Skin epidermis (tissue), 12 donors: ENCODE measurements around the gene NTRK1.
A peak's percentile ranks its signal among the peaks of the same experiment; 100 is the strongest.

ENCODE experiments used
- H3K27ac ChIP-seq, 21 experiments: fragments of 200-600 bp; sonication (generic) in 11 of 21; one replicate each; pipeline ENCODE4 v1.5.0; 2020; ENCODE audit warnings: mild to moderate bottlenecking in 3 of 21, inconsistent platforms in 2 of 21, moderate library complexity in 2 of 21
- H3K4me3 ChIP-seq, 7 experiments: fragments of 200-600 bp; sonication (generic) in 2 of 7; one replicate each; pipeline ENCODE4 v1.5.0; 2020; ENCODE audit warnings: inconsistent platforms in 2 of 7, mild to moderate bottlenecking in 2 of 7, moderate library complexity in 1 of 7

Gene NTRK1

DNA sequence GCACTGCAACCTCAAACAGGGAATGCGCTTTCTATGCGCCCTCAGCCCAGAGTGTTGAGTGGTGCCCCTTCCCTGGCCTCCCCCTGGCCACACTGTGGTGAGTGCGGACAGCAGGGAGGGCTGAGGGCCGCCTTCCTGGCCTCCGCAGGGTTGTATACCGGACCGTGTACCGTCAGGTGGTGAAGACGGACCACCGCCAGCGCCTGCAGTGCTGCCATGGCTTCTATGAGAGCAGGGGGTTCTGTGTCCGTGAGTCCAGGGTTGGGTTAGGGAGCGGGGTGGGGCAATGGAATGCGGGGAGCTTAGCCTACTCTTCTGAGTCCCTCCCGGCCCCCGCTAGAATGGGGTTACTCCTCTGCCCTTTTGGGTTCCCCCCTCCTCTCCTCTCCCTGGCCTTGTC lies 44.5 kb downstream of the NTRK1 start:
- Histone ChIP-seq H3K27ac (no peak overlapping the region), H3K4me3 (no peak overlapping the region)

DNA sequence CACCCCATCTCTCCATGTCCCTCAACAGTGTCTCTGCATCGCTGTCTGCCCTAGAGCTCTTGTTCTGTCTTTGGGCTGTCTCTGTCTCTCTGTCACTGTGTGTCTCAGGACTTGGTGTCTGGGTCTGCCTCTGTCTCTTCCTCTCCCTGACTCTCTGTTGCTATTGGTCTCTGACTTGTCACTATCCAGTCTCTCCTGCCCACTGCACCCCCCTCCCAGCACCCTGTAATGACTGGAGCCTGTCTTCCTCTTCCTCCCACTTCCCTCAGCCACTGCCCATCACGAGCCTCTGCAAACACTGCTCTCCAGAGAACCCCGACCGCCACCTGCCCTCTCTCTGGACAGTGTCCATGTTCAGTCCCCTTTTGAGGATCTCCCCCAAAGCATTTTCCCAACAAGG lies 45.0 kb downstream of the NTRK1 start:
- H3K27ac ChIP-seq = no peak overlapping the region
- H3K4me3 ChIP-seq = no peak overlapping the region

DNA sequence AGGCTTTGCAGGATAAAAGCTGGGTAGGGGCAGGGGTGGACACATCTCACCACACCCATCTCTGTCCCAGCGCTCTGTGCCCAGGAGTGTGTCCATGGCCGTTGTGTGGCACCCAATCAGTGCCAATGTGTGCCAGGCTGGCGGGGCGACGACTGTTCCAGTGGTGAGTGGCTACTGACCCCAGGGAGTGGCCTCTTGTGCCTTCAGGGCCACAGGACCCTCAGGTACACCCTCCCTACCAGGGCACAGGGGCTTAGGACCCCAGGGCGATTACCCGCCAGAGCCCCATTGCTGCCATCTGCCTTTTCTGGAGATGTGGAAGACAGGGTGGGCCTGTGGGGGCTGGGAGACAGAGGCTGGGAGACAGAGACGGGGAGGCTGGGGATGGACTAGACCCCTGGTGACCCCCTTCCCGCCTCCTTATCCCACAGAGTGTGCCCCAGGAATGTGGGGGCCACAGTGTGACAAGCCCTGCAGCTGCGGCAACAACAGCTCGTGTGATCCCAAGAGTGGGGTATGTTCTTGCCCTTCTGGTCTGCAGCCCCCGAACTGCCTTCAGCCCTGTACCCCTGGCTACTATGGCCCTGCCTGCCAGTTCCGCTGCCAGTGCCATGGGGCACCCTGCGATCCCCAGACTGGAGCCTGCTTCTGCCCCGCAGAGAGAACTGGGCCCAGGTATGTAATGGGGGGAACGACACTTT lies 45.7 kb downstream of the NTRK1 start:
- Histone ChIP-seq H3K4me3 (no peak overlapping the region), H3K27ac (no peak overlapping the region)

DNA sequence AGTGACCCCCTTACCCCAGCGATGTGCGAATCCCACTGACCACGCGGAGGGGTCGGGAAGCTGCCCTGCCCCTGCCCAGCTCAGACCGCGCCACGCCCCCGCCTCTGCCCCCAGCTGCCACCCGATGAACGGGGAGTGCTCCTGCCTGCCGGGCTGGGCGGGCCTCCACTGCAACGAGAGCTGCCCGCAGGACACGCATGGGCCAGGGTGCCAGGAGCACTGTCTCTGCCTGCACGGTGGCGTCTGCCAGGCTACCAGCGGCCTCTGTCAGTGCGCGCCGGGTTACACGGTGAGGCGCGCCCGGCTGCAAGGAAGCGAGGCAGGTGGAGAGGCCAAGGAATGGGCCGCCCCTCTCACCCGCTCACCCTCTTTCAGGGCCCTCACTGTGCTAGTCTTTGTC lies 47.9 kb downstream of the NTRK1 start:
- no peak overlapping the region for H3K27ac ChIP-seq

DNA sequence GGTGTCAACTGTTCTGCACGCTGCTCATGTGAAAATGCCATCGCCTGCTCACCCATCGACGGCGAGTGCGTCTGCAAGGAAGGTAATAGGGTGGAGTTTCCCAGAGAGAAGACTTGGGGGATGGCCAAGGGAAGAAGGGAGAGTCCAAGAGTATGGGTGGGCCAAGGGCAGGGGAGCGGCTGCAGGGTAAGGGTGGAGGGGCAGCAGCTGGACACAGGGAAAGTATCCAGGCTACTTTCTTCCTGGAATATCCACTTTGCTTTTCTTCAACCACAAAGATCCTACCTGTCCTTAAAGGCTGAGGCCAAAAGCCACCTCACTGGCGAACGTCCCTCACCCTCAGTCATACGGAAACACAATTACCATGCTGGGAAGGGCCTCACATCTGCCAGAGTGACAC lies 48.3 kb downstream of the NTRK1 start:
- Histone ChIP-seq H3K4me3 (no peak overlapping the region), H3K27ac (no peak overlapping the region)

More for the DNA sequence above, 47.9 kb downstream of the NTRK1 start:
- no peak overlapping the region for H3K4me3 ChIP-seq

DNA sequence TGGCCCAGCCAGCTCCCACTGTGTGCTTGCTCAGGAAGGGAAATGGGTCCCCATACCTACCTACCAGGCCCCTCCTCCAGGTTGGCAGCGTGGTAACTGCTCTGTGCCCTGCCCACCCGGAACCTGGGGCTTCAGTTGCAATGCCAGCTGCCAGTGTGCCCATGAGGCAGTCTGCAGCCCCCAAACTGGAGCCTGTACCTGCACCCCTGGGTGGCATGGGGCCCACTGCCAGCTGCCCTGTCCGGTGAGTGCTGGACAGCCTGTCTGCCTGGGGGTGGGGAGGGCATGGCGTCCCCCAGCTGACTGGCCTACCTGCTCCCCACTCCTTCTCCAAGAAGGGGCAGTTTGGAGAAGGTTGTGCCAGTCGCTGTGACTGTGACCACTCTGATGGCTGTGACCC lies 49.0 kb downstream of the NTRK1 start:
- H3K27ac ChIP-seq = no peak overlapping the region
- H3K4me3 ChIP-seq = no peak overlapping the region

DNA sequence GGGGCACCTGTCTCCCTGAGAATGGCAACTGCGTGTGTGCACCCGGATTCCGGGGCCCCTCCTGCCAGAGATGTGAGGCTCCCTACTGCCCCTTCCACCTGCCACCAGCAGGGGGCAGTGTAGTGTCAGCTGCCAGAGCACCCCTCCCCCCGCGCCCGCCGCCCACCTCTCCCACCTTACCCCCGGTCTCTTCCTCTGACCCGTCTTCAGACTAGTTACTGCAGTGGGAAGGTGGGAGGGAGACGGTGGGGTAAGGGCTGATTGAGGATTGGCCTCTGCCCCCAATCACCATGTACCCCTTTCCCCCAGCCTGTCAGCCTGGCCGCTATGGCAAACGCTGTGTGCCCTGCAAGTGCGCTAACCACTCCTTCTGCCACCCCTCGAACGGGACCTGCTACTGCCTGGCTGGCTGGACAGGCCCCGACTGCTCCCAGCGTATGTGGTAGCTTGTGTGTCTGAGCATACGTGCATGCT lies 49.7 kb downstream of the NTRK1 start:
- H3K4me3 ChIP-seq = no peak overlapping the region
- no peak overlapping the region for H3K27ac ChIP-seq

DNA sequence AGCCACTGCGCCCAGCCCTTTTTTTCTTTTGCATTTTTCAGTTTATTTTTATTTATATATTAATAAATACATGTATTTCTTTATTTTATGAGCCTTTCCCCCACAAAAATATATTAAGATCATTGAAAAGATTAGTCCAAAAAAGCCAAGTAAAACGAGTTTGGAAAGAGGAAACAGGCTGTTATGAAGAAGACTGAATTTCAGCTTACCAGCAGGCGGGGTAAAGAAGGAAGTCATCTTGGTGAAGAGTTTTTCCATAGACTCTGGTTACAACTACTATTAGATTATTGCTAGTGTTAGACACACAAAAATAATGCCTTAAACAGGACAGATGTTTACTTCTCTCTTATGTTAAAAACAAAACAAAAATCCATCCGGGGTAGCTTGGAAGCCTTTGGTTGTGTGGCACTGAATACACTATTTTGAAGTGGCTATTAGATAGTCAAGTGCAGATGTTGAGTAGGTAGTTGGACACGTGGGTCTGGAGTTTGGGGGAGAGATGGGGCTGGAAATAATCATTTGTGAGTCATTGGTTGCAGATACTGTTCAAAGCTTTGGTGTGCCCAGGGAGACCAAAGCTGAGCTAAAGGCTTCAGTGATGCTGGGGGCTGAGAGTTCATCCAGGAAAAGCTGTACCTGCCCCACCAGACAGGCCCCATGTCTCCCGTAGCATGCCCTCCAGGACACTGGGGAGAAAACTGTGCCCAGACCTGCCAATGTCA lies 51.1 kb downstream of the NTRK1 start:
- no peak overlapping the region for H3K27ac ChIP-seq
- H3K4me3 ChIP-seq = no peak overlapping the region

DNA sequence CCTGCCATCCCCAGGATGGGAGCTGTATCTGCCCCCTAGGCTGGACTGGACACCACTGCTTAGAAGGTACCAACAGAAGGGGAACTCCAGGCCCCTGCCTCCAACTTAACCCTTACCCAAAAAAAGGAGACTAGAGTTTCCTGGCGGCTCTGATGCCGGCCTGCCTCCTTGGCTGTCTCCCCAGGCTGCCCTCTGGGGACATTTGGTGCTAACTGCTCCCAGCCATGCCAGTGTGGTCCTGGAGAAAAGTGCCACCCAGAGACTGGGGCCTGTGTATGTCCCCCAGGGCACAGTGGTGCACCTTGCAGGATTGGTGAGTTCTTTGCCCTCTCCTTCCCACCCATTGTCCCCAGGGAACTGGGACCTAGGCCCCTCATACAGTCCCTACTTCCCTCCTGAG lies 51.6 kb downstream of the NTRK1 start:
- Histone ChIP-seq H3K27ac (no peak overlapping the region), H3K4me3 (no peak overlapping the region)

DNA sequence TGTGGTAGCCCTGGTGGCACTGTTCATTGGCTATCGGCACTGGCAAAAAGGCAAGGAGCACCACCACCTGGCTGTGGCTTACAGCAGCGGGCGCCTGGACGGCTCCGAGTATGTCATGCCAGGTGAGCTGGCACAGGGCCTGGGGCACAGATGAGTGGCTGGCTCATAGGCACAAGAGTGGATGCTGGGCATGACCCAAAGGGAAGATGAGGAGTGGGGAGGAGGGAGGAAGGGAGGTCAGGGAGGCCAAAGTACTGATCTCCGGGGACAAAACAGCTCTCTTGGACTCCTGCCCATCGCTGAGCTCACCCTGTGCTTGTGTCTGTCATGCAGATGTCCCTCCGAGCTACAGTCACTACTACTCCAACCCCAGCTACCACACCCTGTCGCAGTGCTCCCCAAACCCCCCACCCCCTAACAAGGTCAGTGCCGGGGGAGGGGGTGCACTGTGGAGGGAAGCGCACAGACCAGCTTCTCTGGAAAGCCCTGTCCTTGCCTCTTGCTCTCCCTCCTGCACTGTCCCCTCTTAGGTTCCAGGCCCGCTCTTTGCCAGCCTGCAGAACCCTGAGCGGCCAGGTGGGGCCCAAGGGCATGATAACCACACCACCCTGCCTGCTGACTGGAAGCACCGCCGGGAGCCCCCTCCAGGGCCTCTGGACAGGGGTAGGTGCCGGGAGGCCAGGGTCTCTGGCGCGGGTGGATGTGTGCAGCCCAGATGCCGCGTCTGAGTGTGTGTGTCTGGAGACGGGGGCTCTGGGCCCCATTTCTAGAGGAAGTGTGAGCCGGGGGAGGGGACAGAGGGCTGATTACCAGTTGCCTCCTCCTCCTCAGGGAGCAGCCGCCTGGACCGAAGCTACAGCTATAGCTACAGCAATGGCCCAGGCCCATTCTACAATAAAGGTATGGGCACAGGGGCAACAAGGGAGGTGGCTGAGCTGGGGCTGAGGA lies 52.5 kb downstream of the NTRK1 start:
- Histone ChIP-seq H3K4me3 (no peak overlapping the region), H3K27ac (no peak overlapping the region)

DNA sequence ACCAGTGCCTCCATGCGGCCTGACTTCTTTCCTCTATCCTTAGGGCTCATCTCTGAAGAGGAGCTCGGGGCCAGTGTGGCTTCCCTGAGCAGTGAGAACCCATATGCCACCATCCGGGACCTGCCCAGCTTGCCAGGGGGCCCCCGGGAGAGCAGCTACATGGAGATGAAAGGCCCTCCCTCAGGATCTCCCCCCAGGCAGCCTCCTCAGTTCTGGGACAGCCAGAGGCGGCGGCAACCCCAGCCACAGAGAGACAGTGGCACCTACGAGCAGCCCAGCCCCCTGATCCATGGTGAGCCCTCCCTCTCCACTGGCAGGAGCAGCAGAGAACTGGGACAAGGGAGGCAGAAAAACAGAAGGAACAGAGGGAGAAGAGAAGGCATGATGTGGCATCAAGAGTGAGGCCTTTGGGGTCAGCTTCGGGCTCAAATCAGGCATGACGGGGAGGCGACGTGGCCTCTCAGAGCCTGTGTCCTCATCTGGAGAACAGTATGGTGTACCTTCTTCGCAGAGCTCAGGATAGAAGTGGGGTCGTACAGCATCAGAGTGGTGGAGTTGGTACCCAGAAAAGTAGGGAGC lies 53.2 kb downstream of the NTRK1 start:
- H3K27ac ChIP-seq = no peak overlapping the region

DNA sequence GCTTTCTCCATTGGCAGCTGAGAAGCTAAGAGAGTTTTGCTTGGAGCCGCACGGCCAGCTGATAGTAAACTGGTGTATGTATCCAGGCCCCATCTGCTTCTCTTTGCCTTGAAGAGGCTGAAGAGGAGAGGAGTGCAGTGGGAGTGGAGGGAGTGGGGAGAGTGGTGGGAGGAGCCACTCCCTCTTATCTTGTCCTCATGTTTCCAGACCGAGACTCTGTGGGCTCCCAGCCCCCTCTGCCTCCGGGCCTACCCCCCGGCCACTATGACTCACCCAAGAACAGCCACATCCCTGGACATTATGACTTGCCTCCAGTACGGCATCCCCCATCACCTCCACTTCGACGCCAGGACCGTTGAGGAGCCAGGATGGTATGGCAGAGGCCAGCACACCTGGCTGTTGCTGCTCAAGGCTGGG lies 53.8 kb downstream of the NTRK1 start:
- H3K27ac ChIP-seq = no peak overlapping the region
- no peak overlapping the region for H3K4me3 ChIP-seq

More for the DNA sequence above, 53.2 kb downstream of the NTRK1 start:
- no peak overlapping the region for H3K4me3 ChIP-seq

DNA sequence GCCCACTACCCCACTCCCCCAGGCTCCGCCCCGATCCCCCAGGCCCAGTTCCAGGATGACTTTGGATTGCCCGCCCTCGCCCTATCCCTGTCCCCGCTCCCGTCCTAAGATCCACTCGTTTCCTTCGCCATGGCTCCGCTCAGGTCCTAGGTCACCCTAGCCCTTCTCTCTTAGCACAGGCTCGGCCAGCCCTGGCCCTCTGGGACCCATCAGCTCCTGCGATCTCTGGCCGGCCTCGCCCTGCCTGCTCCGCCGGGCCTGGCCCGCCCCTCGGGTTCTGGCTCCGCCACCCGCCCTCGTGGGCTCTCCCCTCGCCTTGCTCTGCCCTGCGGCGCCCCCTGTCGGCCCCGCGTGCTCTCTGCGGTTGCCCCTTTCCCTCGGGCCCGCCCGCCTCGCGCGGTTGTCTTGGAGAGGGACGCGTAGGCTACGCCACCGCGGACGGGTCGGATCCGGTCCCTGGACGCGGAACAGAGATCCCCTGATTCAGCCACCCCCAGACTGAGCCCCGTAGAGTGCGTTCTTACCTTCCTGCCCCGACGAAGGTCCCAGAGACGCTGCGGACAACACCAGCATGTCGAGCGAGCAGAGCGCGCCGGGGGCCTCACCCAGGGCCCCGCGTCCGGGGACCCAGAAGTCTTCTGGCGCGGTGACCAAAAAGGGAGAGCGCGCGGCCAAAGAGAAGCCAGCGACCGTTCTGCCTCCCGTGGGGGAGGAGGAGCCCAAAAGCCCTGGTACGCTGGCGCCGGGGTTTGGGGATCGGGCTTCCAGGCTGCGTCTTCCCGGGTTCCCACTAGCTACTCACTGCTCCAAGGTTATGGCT lies 59.8 kb downstream of the NTRK1 start, which contains the start of gene LRRC71:
LRRC71 (plus strand) TSS at position 400 of the 820 bp plus-strand sequence; CDS start at position 572, 172 bp downstream.
- H3K27ac ChIP-seq = no peak within 1 kb of the TSS
- H3K4me3 ChIP-seq = peak within 1 kb of the TSS in 2 of 7 experiments; percentile 4 to 9

DNA sequence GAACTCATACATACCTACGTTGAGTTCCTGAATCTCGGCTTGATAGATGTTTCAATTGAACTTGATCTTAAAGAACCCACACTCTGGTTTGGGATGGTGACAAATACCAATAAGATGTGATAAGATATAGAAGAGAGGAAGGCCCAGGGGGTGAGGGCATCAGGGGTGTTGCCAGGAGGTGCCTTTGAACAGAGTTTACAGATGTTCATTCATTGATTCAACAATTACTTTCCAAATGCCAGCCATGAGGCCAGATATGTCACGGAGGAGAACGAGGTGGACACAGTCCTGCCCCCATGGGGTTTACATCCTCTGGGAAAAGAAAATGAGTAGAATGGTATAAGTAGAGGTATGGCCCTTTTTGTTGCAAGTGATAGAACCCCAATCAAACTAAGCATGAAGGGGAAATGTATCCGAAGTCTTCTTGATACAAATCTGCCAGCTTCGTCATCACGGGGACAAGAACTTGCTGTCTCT lies 60.4 kb downstream of the NTRK1 start:
- Histone ChIP-seq H3K4me3 (no peak overlapping the region), H3K27ac (no peak overlapping the region)

DNA sequence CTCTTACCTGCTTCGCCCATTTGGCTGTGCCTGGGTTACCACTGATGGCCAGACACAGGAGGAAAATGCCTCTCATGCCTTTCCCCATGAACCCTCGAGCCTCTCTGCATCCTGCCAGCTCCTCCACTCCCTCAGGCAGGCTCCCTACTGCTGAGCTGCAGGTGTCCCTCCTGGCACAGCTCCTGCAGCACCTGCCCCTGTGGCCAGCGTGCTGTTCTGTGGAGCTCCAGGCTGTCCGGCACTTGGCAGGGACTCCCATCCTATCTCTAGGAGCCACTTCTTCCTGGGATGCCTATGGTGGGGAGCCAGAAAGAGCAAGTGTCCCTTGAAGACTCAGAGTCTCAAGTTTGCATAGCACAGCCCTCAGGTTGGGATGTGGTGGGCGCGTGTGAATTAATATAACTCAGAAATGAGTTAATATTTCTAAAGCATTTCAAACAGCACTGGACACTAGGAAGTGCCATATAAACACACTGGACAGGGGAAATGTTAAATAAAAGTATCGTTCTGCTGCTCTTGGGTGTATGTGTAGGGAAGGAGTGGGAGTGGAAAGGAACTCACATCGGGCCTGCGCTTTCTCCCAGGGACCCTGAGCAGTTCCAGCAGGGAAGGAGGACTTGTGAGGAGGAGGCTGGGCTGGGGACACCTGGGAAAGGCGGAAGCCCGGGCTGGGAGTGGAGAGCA lies 62.5 kb downstream of the NTRK1 start:
- no peak overlapping the region for H3K4me3 ChIP-seq

DNA sequence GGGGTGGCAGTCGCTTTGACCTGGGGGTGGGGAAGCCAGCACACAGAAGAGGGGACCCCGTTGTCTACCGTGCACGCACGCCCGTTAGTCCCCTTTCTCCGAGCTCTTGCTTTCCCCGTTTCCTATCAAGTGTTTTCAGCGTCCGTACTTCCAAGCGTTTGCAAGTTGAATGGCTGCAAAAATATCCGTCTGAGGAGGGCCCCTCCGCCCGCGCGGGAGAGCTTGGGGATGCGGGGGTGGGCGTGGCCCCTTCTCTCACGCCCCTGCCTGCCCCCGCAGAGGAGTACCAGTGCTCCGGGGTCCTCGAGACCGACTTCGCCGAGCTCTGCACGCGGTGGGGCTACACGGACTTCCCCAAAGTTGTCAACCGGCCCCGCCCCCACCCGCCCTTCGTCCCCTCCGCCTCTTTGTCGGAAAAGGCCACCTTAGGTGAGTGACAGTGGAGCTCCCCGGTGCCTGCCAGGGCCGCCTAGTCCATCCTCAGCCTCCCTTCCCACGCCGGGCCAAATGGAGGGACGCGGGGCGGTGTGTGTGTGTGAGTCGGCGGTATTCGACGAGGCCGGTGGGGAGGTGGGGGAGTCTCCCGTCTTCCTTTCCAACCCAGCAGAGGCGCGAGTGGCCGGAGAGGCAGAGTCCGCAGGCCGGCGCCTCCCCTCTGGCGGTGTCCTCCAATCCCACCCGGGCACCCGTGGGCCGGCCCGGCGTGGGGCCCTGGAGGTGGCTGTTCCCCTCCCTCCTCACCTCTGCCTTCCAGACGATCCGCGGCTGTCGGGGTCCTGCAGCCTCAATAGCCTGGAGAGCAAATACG lies 63.2 kb downstream of the NTRK1 start:
- no peak overlapping the region for H3K27ac ChIP-seq
- no peak overlapping the region for H3K4me3 ChIP-seq

More for the DNA sequence above, 62.5 kb downstream of the NTRK1 start:
- H3K27ac ChIP-seq = no peak overlapping the region

DNA sequence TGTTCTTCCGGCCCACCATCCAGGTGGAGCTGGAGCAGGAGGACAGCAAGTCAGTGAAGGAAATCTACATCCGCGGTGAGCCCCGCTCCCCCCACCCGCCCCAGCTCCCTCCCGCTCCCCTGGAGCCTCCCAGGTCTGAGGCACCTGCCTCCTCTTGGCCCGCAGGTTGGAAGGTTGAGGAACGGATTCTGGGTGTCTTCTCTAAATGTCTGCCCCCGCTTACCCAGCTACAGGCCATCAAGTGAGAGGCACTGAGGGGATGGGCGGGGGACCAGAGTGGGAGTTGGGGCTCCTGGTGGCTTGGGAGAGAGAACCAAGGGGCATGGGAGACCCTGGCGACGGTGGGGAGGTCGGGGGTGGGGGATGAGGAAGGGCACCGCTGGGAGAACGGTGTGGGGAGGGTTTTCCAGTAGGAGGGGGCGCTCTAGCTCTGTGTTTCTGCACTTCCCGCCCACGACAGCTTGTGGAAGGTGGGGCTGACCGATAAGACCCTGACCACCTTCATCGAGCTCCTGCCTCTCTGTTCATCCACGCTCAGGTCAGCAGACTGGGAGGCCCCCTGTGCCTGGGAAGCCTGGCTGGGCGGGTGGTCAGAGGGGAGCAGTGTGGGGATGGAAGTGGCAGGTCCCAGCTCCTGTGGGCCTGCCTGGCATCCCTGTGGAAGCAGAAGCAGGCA lies 64.0 kb downstream of the NTRK1 start:
- H3K4me3 ChIP-seq = no peak overlapping the region

More for the DNA sequence above, 64.0 kb downstream of the NTRK1 start:
- H3K27ac ChIP-seq = no peak overlapping the region
